ENCODE data around the gene ACBD4.

Gene ACBD4

DNA sequence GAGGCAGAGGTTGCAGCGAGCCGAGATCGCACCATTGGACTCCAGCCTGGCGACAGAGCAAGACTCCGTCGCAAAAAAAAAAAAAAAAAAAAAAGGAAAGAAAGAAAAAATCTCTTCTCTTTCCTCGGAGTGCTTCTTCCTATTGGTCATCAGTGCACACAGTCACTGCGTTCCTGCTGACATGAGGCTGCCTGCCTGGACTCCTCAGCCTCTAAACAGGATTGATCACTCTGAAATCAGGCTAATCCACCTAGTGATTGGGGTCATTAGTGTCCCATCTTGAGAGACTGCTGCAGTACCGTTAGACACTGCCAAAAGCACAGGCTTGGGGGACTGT is 34.0 kb upstream of the ACBD4 start:
- no peaks in the 10 kb centered on the region for H3K27me3 Mint-ChIP-seq
- no peak overlapping the region for H3K4me3 Mint-ChIP-seq
- no peaks in the 10 kb centered on the region for H3K9me3 Mint-ChIP-seq
- ATAC-seq: no peak
- H3K27ac Mint-ChIP-seq: no peak overlapping the region
- H3K4me1 Mint-ChIP-seq: peaks cover 13% of the 10 kb centered on the region
- H3K36me3 Mint-ChIP-seq: peaks cover 79% of the 10 kb centered on the region

DNA sequence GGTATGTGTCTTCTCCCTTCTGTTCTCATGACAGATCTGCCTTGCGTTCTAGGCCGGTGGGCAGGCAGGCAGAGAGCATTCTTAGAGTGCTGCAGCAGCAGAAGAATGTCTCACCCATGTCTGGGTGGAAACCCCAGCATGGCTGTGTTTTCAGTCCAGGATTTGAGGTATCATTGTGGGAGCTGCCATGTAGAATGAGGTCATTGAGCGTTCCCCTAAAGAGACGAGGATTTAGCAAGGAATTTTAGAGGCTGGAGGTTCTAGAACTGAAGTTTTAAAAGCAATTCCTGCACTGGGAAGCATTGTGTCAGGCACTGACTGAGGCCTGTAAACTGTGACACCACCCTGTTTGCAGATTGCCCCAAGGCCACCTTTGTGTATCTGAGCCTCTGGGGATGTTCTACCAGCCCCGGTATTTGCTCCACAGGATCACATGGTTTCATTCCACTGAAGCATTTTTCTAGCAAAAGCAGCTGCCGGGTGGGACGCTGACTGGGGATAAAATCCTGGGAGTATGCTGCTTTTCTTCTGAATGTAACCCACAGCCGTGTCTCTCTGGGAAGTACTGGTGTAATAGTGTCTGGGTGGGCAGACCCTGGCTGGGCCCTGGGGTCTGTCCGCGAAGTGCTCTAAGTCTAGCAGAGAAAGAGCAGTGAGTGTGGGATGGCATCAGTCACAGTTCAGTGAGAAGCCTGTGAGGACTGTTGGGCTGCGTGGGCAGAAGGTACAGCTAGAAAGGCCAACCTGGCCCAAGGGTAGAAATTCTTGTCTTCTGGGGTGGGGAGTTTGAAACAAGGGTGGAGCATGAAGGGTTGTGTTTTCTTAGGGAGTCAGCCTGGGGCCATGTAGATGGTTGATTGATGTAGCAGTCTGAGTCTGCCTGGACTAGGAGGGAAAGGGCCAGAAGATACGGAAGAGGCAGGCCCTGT is 33.3 kb upstream of the ACBD4 start:
- H3K4me3 Mint-ChIP-seq: no peak overlapping the region
- peaks cover 13% of the 10 kb centered on the region for H3K4me1 Mint-ChIP-seq
- no peak overlapping the region for H3K27ac Mint-ChIP-seq
- no peaks in the 10 kb centered on the region for H3K9me3 Mint-ChIP-seq
- peaks cover 78% of the 10 kb centered on the region for H3K36me3 Mint-ChIP-seq
- H3K27me3 Mint-ChIP-seq: no peaks in the 10 kb centered on the region
- no peak for ATAC-seq

DNA sequence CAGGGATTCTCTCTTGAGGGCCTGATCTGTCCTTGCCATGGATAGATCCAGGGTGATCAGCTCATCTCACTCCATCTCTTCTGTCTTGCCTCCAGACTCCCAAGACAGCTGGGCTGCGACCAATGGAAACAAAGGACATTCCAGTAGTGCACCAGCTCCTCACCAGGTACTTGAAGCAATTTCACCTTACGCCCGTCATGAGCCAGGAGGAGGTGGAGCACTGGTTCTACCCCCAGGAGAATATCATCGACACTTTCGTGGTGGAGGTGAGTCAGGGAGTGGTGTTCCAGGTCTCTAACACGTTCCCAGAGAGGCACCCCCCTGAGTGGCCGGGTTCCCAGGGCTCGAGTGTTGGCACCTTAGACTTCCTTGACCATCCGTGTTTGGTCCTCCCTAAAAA is 32.6 kb upstream of the ACBD4 start:
- peaks cover 74% of the 10 kb centered on the region for H3K36me3 Mint-ChIP-seq
- no peaks in the 10 kb centered on the region for H3K9me3 Mint-ChIP-seq
- H3K4me3 Mint-ChIP-seq: no peak overlapping the region
- H3K27ac Mint-ChIP-seq: no peak overlapping the region
- no peak for ATAC-seq
- peaks cover 13% of the 10 kb centered on the region for H3K4me1 Mint-ChIP-seq
- no peaks in the 10 kb centered on the region for H3K27me3 Mint-ChIP-seq

DNA sequence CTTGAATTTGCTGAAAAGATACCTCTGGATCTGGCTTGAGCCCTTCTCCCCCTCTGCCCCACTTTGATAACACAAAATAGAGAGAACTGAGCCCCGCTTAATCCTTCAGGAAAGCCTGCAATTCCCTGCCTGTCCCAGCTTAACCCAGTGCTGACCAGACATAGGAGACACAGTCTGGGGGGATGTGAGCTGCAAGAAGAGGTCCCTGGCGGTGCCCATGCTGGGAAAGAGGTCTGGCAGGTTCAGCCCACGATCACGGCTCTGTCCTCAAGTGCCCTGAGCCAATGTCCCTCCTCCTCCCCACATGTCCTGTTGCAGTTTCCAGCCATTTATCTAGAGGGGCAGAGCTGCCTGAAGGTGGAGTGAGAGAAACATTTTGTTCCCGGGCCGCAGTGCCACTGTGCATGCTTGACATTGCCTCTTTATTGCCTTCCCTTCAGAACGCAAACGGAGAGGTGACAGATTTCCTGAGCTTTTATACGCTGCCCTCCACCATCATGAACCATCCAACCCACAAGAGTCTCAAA is 32.2 kb upstream of the ACBD4 start:
- Mint-ChIP-seq H3K4me3 (no peak overlapping the region), H3K9me3 (no peaks in the 10 kb centered on the region), H3K36me3 (peaks cover 74% of the 10 kb centered on the region), H3K27me3 (no peaks in the 10 kb centered on the region), H3K27ac (no peak overlapping the region), H3K4me1 (peaks cover 13% of the 10 kb centered on the region)
- no peak for ATAC-seq

DNA sequence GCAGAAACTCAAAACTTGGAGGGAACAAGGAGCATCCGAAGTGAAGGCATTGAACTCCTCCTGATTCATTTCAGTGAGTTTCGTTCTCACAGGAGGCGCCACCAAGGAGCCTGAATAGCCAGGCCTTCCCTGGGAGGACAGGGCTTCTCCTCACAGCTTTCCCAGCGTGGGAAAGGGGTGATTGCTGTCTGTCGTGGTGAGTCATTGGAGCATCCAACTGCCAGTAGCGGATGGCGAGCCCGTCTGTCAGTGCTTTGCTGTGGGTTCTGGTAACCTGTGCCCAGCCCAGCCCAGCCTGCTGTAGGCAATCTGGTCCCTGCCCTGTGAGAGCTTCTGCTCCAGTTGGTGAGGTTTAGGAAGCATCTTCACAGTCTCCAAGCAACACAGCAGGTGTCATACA is 31.5 kb upstream of the ACBD4 start:
- Mint-ChIP-seq H3K36me3 (peaks cover 70% of the 10 kb centered on the region), H3K4me3 (no peak overlapping the region), H3K27ac (no peak overlapping the region), H3K9me3 (no peaks in the 10 kb centered on the region), H3K4me1 (peaks cover 9% of the 10 kb centered on the region), H3K27me3 (no peaks in the 10 kb centered on the region)
- no peak for ATAC-seq

DNA sequence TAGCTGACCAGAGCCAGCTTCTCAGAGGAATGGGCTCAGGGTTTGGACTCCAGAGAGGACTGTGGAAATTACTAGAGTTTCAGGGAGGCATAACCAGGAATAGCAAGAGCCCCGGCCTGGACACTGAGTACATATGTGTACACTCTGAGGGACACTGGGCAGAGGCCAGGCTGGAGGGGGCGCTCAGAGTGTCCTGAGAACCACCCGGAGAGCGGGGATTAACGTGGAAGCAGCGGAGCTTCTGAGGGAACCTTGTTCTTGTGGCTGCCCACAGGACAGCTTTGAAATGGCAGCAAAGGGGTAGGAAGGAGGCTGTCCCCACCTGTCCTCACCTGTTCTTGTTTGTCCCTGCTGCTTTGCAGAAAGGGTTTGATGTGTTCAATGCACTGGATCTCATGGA is 31.0 kb upstream of the ACBD4 start:
- Mint-ChIP-seq H3K36me3 (peaks cover 69% of the 10 kb centered on the region), H3K9me3 (no peaks in the 10 kb centered on the region), H3K27me3 (no peaks in the 10 kb centered on the region), H3K4me1 (peaks cover 6% of the 10 kb centered on the region), H3K27ac (no peak overlapping the region), H3K4me3 (no peak overlapping the region)
- ATAC-seq: no peak

DNA sequence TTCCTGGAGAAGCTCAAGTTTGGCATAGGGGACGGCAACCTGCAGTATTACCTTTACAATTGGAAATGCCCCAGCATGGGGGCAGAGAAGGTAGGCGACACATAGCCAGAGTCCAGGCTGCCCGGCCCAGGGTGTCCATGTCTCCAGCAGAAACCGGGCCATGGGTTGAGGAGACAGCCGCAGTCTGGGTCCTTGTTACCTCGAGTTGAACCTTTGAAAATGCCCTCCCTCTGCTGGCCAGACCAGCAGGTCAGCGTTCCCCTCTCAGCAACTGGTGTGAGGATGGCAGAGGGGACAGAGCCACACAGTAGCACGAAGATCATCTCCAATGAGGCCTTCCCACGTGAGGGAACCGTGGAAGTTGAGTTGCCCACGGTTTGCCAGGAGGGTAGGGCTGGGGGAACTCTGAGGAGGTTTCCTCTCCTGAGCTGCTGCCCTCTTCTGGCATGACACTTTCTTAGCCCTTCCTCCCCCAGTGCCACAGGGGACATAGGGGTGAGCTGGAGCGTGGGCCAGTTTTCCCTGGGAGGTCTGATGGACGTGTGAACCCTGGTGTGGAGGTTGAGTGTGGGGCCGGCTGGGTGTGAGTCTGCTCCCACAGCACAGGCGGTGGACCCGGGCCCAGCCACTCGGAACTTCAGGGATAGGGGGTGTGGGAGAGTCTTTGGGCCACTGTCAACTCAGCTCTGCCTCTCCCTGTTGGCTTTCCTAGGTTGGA is 30.4 kb upstream of the ACBD4 start:
- Mint-ChIP-seq H3K27ac (no peak overlapping the region), H3K27me3 (no peaks in the 10 kb centered on the region), H3K4me3 (no peak overlapping the region), H3K9me3 (no peaks in the 10 kb centered on the region), H3K36me3 (peaks cover 71% of the 10 kb centered on the region), H3K4me1 (peaks cover 6% of the 10 kb centered on the region)
- ATAC-seq: no peak

DNA sequence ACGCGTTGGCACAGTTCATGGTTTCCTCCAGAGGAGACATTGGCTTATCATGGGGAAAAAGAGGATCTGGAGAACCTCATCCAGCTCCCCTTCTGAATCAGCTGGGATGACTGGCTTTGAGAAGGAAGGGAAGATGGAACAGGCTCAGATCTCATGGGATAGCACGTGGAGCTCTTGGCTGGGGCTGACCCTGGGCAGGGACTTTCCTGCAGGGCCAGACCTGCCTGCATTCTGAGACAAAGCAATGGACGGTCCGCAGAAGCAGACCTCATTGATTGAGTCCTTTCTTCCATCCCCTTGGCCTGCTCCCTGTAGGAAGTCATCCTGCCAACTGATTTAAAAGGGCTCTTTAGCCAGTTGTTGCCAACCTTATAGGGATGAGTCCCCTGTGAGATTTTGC is 29.4 kb upstream of the ACBD4 start:
- no peaks in the 10 kb centered on the region for H3K27me3 Mint-ChIP-seq
- no peak for ATAC-seq
- no peak overlapping the region for H3K27ac Mint-ChIP-seq
- peaks cover 6% of the 10 kb centered on the region for H3K4me1 Mint-ChIP-seq
- no peaks in the 10 kb centered on the region for H3K9me3 Mint-ChIP-seq
- no peak overlapping the region for H3K4me3 Mint-ChIP-seq
- H3K36me3 Mint-ChIP-seq: peaks cover 71% of the 10 kb centered on the region

DNA sequence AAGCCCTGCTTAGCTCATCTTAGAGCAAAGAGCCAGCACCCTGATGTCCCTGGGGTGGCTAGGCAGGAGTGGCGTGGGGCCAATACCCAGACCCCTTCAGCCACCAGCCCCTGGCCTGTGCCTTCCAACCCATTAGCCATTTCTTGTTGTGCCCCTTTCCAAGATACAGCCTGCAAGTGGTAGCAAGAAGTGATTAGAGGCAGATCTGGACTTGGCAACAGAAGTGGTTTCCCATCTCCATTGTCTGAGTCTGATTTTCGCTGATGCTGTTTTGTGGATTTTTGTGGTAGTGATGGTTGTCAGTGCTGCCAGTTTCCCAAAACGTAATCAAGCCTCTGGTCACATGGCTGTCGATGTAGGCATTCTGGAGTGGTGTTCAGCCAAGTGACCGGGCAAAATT is 28.9 kb upstream of the ACBD4 start:
- Mint-ChIP-seq H3K27me3 (no peaks in the 10 kb centered on the region), H3K36me3 (peaks cover 70% of the 10 kb centered on the region), H3K9me3 (no peaks in the 10 kb centered on the region), H3K27ac (no peak overlapping the region), H3K4me3 (no peak overlapping the region), H3K4me1 (peaks cover 9% of the 10 kb centered on the region)
- ATAC-seq: no peak

DNA sequence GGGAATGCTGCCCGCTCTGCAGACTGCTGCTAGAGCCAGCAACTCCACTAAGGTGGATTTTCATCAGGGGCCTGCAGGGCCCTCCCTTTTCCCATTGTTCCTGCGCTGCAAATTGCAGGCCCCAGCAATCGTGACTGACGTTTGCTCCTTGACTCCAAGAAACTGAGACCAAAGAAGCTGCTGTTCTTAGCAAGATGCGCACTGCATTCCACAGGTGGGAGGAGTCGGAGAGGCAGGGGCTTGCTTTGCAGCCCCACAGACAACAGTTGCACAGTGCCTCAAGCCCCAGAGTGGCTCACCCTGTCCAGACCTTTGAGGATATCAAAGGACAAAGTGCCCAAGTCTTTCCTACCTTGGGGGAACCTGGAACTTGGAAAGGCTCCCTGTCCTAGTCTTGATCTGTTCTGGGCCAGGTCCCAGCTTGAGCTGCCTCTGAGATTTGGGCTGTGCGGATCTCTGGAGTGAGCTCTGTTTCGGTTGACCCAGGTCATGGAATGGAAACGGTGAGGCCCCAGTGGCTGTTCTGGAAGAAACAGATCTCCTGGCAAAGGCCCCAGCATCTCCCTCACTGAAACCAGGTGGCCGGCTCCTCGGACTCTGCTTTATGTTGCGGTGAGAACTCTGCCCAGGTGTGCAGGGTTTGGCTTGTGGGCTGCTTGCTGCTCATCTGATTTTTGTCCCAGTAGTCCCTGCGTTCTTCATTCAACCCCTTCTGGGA is 28.0 kb upstream of the ACBD4 start:
- no peak overlapping the region for H3K4me3 Mint-ChIP-seq
- H3K4me1 Mint-ChIP-seq: peaks cover 13% of the 10 kb centered on the region
- peaks cover 62% of the 10 kb centered on the region for H3K36me3 Mint-ChIP-seq
- H3K27ac Mint-ChIP-seq: no peak overlapping the region
- ATAC-seq: no peak
- no peaks in the 10 kb centered on the region for H3K9me3 Mint-ChIP-seq
- no peaks in the 10 kb centered on the region for H3K27me3 Mint-ChIP-seq

DNA sequence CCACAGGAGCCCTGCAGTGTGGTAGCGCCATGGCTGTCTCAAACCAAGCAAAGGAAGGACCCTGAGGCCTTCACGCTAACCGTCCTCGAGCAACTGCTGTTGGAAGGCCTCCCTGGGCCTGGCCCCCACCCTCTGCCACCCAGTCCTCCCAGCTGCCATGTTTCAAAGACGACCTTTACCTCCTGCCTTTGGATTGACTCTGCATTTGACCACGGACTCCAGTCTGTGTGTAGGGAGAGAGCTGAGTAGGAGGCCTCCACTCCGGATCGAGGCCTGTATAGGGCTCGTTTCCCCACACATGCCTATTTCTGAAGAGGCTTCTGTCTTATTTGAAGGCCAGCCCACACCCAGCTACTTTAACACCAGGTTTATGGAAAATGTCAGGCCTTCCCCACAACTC is 27.4 kb upstream of the ACBD4 start:
- Mint-ChIP-seq H3K36me3 (peaks cover 56% of the 10 kb centered on the region), H3K27me3 (no peaks in the 10 kb centered on the region), H3K9me3 (no peaks in the 10 kb centered on the region), H3K4me1 (peaks cover 12% of the 10 kb centered on the region), H3K4me3 (no peak overlapping the region), H3K27ac (no peak overlapping the region)
- no peak for ATAC-seq

DNA sequence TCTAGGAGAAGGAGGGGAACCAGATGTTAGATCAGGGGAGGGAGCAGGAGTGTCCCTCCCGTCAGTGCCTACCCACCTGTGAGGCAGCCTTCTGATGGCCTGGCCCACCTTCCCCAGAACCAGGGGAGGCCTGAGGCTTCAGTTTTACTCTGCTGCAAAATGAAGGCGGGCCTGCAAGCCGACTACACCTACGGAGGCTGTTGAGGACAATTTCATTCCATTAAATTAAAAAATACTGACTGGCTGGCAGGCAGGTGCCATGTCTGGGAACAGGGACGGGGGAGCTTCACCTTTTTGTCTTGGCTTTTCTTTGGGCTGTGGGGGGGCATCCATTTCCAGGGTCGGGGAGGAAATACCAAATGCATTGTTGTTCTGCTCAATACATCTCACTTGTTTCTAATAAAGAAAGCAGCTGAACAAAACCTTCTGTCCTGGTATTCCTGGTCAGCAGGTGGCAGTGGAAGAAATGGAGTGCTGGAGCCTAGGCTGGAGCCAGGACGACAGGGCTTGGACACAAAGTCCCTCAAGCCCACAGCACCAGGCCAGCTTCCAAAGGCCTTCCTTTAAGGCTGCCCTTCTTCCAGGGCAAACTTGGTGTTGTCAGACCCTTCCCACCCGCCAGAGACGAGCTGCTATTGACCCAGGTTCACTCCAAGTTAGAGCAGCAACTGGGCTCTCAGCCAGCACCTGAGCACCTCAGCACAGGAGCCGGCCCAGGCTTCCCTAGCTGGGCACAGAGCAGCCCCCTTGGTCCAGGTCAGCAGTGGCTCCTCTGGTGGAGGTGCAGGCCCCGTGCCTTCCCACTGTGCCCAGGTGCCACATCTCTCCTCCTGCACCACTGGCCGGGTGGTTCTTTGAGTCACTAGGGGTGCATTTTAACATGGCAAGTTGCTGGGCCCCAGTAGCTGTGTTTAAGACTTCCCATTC is 26.6 kb upstream of the ACBD4 start:
- no peaks in the 10 kb centered on the region for H3K9me3 Mint-ChIP-seq
- H3K27ac Mint-ChIP-seq: no peak overlapping the region
- H3K4me1 Mint-ChIP-seq: peaks cover 12% of the 10 kb centered on the region
- peaks cover 48% of the 10 kb centered on the region for H3K36me3 Mint-ChIP-seq
- H3K4me3 Mint-ChIP-seq: no peak overlapping the region
- ATAC-seq: no peak
- no peaks in the 10 kb centered on the region for H3K27me3 Mint-ChIP-seq

DNA sequence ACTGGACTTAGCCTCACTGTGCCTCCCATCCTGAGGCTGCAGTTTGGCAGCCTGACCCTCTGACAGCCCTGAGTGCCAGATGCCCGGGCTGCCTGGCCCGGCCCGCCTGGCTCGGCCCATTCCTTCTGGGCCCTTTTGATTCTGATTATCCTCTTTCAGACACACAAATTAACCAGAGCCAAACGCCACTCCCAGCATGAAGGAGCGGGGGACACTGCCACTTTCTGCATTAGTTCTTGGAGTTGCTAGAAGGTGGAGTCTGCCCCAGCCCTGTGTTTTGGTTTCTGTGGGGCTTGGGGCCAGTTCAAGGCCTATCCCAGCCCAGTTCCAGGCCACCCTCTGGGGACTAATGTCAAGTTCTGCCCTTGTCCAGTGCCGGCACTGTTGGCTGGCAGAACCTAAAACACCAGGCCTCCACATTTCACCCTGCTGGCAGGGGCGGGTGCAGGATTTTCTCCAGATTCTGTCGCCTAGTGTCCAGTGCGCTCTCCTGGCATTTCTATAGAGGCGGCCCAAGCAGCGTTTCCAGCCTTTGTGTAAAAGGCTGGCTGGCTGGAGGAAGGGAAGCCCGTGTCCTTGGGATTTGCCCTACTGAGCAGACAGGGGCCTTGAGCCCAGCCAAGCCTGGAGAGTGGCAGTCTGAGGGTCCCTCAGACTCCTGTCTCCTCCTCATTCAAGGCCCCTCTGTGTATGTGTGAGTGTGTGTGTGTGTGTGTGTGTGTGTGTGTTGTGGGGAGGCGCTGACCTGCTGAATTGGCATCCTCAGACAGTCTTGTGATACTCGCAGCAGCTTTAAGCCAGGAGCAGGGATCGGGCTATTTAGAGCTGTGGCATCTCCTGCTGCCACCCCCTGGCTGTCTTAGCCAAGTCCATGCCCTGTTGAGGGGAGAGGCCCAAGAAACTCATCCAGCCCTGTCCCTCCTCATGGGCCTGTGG is 24.5 kb upstream of the ACBD4 start:
- peaks cover 27% of the 10 kb centered on the region for H3K36me3 Mint-ChIP-seq
- H3K27me3 Mint-ChIP-seq: peaks cover 1% of the 10 kb centered on the region
- H3K4me3 Mint-ChIP-seq: no peak overlapping the region
- no peaks in the 10 kb centered on the region for H3K9me3 Mint-ChIP-seq
- H3K27ac Mint-ChIP-seq: no peak overlapping the region
- H3K4me1 Mint-ChIP-seq: peaks cover 12% of the 10 kb centered on the region
- no peak for ATAC-seq

DNA sequence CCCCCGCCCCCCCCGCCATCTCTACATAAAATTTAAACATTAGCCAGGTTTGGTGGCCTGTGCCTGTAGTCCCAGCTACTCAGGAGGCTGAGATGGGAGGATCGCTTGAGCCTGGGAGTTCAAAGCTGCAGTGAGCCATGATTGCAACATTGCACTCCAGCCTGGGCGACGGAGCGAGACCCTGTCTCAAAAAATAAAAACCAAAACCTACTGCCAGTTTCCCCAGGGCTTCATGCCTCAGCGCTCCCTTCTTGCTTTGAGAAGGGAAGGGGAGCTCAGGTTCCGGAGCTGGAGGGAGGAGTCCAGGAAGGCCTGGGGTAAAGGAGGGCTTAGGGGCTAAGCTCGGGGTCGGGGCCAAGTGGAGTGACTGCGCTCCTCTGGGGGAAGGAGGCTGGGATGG is 23.6 kb upstream of the ACBD4 start:
- H3K36me3 Mint-ChIP-seq: peaks cover 18% of the 10 kb centered on the region
- no peak for ATAC-seq
- no peak overlapping the region for H3K4me3 Mint-ChIP-seq
- H3K27me3 Mint-ChIP-seq: peaks cover 8% of the 10 kb centered on the region
- no peak overlapping the region for H3K27ac Mint-ChIP-seq
- H3K4me1 Mint-ChIP-seq: peaks cover 12% of the 10 kb centered on the region
- H3K9me3 Mint-ChIP-seq: no peaks in the 10 kb centered on the region

All from stimulated activated memory B cell treated with anti-CD40 and anti-IgM and Interleukin-4, amounts not matched to agents 10 μg/mL and 1 μg/mL and 100 μg/mL, for 72 hours (primary cell).